ENCODE data around the gene GPR6. TPM values are rescaled to one million over a fixed set of nuclear protein-coding genes. Genes with fewer than 3 reads are reported as not detected.
A peak's percentile ranks its signal among the peaks of the same experiment; 100 is the strongest.

Gene GPR6
- total and polyA plus RNA-seq, 2 of the 8 experiments (the other 6 are each of a cell fraction or from before 2014, with no cell fraction given), result 0.18 to 0.37 TPM

DNA sequence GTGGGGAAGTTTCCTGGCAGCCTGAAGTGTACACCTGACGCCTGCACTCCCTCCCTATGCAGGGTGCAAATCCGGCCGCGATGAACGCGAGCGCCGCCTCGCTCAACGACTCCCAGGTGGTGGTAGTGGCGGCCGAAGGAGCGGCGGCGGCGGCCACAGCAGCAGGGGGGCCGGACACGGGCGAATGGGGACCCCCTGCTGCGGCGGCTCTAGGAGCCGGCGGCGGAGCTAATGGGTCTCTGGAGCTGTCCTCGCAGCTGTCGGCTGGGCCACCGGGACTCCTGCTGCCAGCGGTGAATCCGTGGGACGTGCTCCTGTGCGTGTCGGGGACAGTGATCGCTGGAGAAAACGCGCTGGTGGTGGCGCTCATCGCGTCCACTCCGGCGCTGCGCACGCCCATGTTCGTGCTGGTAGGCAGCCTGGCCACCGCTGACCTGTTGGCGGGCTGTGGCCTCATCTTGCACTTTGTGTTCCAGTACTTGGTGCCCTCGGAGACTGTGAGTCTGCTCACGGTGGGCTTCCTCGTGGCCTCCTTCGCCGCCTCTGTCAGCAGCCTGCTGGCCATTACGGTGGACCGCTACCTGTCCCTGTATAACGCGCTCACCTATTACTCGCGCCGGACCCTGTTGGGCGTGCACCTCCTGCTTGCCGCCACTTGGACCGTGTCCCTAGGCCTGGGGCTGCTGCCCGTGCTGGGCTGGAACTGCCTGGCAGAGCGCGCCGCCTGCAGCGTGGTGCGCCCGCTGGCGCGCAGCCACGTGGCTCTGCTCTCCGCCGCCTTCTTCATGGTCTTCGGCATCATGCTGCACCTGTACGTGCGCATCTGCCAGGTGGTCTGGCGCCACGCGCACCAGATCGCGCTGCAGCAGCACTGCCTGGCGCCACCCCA is 1.2 kb downstream of the GPR6 start:
- Histone ChIP-seq H4K91ac (replicated peaks; ENCODE audit: insufficient read length, low read length) (no peak overlapping the region), H4K20me1 (replicated peaks in 1 of 2; ENCODE audit: control insufficient read depth in 1 of 2, insufficient read depth in 2 of 2, low read length in 2 of 2) (peaks cover 0 to 5% of the 10 kb centered on the region in 2 experiments), H3K27me3 (replicated peaks in 1 of 4; ENCODE audit: control insufficient read depth in 3 of 4, extremely low read depth in 1 of 4, insufficient read depth in 3 of 4, low read length in 3 of 4) (peaks cover 14 to 23% (median 19%) of the 10 kb centered on the region in 4 experiments), H3K4me1 (replicated peaks in 1 of 4; ENCODE audit: control insufficient read depth in 3 of 4, insufficient read depth in 4 of 4, low read length in 3 of 4) (peaks cover 0 to 11% (median 10%) of the 10 kb centered on the region in 4 experiments; a peak in 6 of 7 replicates), H3K9ac (replicated peaks in 1 of 4; ENCODE audit: extremely low read depth in 1 of 4, low read depth in 3 of 4, low read length in 3 of 4) (no peak overlapping the region), H3K4me3 (ENCODE audit: extremely low read depth in 1 of 4, insufficient read depth in 2 of 4, low read depth in 3 of 4, low read length in 4 of 4) (peak overlapping the region; percentile 14 to 93 (median 47); a peak in 7 of 8 replicates), H3K23ac (ENCODE audit: insufficient read length) (no peak overlapping the region), H2BK15ac (ENCODE audit: low read length) (no peak overlapping the region; the same call in 1 of the 2 replicates), H2BK120ac (replicated peaks; ENCODE audit: low read depth, low read length) (no peak overlapping the region), H3K18ac (ENCODE audit: extremely low read depth, low read length) (no peak overlapping the region), H3K56ac (replicated peaks; ENCODE audit: insufficient read length, low read depth, low read length) (no peak overlapping the region), H2BK20ac (ENCODE audit: low read length) (no peak overlapping the region), H2AK5ac (ENCODE audit: low read depth, low read length) (no peak overlapping the region), H3K4ac (replicated peaks; ENCODE audit: insufficient read length, low read depth, low read length) (no peak overlapping the region), H3K79me1 (ENCODE audit: low read depth, low read length) (no peaks in the 10 kb centered on the region), H3K23me2 (ENCODE audit: low read depth, low read length) (peaks cover 18% of the 10 kb centered on the region), H3K4me2 (ENCODE audit: insufficient read depth in 1 of 2, low read depth in 2 of 2, low read length in 2 of 2) (peak overlapping the region; percentile 76 to 98), H2AFZ (ENCODE audit: low read length) (no peak overlapping the region), H3K27ac (ENCODE audit: low read depth, low read length) (no peak overlapping the region), H3K14ac (ENCODE audit: insufficient read length) (no peak overlapping the region), H4K8ac (ENCODE audit: extremely low read depth, insufficient read depth, low read length) (peak overlapping the region; percentile 72; the same call in 1 of the 2 replicates), H3K79me2 (ENCODE audit: control insufficient read depth in 1 of 2, insufficient read depth in 2 of 2, low read length in 2 of 2) (no peaks in the 10 kb centered on the region), H2BK12ac (ENCODE audit: low read depth, low read length) (no peak overlapping the region; the same call in 1 of the 2 replicates), H3K36me3 (ENCODE audit: control insufficient read depth in 2 of 4, insufficient read depth in 4 of 4, low read length in 3 of 4) (no peaks in the 10 kb centered on the region), H2BK5ac (ENCODE audit: low read depth, low read length) (no peak overlapping the region), H4K5ac (ENCODE audit: insufficient read length, low read depth, low read length) (no peak overlapping the region), H3K9me3 (ENCODE audit: insufficient read depth in 2 of 2, low read depth in 1 of 2, low read length in 1 of 2) (no peaks in the 10 kb centered on the region; a peak in 1 of 4 replicates)
- ChIA-PET POLR2A (ENCODE audit: partially characterized antibody) (no interaction called here), CTCF (ENCODE audit: partially characterized antibody) (interaction anchor here (1.4 to 2.7 kb wide), 2 partner anchors 18 to 60 kb away, joined by 3 to 12 read pairs; no protein-coding TSS in a partner anchor)
- 19% methylated on average over 62 of the region's 81 CpGs; no CpG with 5 or more reads in 1 of the 2 experiments for WGBS, 2 experiments (ENCODE audit: extremely low coverage in 1 of 2, insufficient coverage in 1 of 2, insufficient read length in 1 of 2, insufficient replicate concordance in 2 of 2, low coverage in 1 of 2, low lambda C conversion rate in 2 of 2, missing lambda C conversion rate in 1 of 2)
- FAIRE-seq (no peak), DNase-seq (ENCODE audit: low read depth in 1 of 2, low spot score in 2 of 2) (peak in 1 of 2 experiments; percentile 65)
- TF ChIP-seq SUZ12 (IDR thresholded peaks at IDR 0.05; ENCODE audit: low read length), result peak; percentile 31; the same call in 1 of the 2 replicates
- no peak for TF ChIP-seq NANOG (IDR thresholded peaks at IDR 0.05; ENCODE audit: insufficient read depth, low read depth, low read length, poor library complexity, severe bottlenecking)
- no peak for TF ChIP-seq TBP (IDR thresholded peaks at IDR 0.05; ENCODE audit: low read depth, low read length)
- TF ChIP-seq, protein P1, sequence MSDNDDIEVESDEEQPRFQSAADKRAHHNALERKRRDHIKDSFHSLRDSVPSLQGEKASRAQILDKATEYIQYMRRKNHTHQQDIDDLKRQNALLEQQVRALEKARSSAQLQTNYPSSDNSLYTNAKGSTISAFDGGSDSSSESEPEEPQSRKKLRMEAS (IDR thresholded peaks at IDR 0.05), result peak; percentile 96
- TF ChIP-seq CBX8 (IDR thresholded peaks at IDR 0.05; ENCODE audit: borderline replicate concordance, low read depth, low read length), result no peak
- TF ChIP-seq NRF1 (IDR thresholded peaks at IDR 0.05; ENCODE audit: low read depth, low read length), result no peak
- no peak for TF ChIP-seq CEBPB (IDR thresholded peaks at IDR 0.05; ENCODE audit: low read depth, low read length)
- TF ChIP-seq SP2 (IDR thresholded peaks at IDR 0.05; ENCODE audit: low read length), result no peak
- no peak for TF ChIP-seq RNF2 (IDR thresholded peaks at IDR 0.05; ENCODE audit: borderline replicate concordance, low read depth, low read length, missing control alignments, poor library complexity, severe bottlenecking)
- no peak for TF ChIP-seq ASH2L (IDR thresholded peaks at IDR 0.05; ENCODE audit: low read length)
- TF ChIP-seq PHF8 (conservative IDR thresholded peaks at IDR 0.05; ENCODE audit: low read depth, low read length), result no peak

Measured in H1 (cell line).